ENCODE data around the gene S100A4.

Gene S100A4

DNA sequence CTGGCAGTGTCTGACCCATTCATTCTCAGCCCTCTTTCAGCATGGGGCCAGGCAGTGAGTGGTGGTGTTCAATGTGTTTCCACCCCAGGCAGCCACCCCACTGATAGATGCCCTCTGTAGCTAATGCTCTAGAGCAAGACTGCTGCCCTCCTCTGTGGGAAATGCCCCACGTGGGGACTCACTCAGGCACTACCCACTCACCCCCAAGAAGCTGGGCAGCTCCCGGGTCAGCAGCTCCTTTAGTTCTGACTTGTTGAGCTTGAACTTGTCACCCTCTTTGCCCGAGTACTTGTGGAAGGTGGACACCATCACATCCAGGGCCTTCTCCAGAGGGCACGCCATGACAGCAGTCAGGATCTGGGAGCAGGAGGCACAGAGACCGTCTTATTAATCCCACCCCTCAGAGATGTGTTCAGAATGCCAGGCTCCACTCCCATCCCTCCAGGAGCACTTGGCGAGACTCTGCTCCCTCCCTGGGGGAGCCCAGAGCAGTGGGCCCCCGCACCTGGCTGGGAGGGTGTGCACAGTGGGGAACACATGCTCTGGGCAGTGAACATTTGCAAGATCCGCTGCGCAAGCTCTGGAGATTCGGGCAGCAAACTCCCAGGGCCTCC is 1.0 kb downstream of the S100A4 start:
- Histone ChIP-seq H3K4me1 (peaks cover 2 to 83% (median 79%) of the 10 kb centered on the region in 4 donors), H3K27me3 (no peaks in the 10 kb centered on the region), H3K36me3 (no peaks in the 10 kb centered on the region), H3K9me3 (no peaks in the 10 kb centered on the region), H3K4me3 (peak overlapping the region; percentile 52 to 53), H3K27ac (peak overlapping the region; percentile 78 to 79)
- TF ChIP-seq, protein P1, sequence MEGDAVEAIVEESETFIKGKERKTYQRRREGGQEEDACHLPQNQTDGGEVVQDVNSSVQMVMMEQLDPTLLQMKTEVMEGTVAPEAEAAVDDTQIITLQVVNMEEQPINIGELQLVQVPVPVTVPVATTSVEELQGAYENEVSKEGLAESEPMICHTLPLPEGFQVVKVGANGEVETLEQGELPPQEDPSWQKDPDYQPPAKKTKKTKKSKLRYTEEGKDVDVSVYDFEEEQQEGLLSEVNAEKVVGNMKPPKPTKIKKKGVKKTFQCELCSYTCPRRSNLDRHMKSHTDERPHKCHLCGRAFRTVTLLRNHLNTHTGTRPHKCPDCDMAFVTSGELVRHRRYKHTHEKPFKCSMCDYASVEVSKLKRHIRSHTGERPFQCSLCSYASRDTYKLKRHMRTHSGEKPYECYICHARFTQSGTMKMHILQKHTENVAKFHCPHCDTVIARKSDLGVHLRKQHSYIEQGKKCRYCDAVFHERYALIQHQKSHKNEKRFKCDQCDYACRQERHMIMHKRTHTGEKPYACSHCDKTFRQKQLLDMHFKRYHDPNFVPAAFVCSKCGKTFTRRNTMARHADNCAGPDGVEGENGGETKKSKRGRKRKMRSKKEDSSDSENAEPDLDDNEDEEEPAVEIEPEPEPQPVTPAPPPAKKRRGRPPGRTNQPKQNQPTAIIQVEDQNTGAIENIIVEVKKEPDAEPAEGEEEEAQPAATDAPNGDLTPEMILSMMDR (IDR thresholded peaks at IDR 0.05): no peak
- intact Hi-C loops (cut with DNase I; ENCODE audit: low total_unique reads): no loop called here
- DNase-seq: peak in 1 of 2 donors; percentile 25

DNA sequence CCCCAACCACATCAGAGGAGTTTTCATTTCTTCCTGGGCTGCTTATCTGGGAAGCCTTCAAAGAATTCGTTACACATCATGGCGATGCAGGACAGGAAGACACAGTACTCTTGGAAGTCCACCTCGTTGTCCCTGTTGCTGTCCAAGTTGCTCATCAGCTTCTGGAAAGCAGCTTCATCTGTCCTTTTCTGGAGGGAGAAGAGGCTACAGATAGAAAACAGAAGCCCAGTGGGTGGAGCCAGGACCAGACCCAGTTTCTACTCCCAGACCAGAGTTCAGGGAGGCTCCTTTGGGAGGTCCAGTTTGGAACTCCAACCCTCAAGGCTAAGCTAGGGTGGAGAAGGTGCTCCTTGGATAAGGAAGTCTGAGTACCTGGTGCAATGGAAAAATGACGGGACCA is 1.9 kb downstream of the S100A4 start:
- DNase-seq: peak; percentile 16 to 55
- H3K27ac ChIP-seq: peak overlapping the region; percentile 78 to 79
- TF ChIP-seq, protein P1 (IDR thresholded peaks at IDR 0.05): no peak
- no peaks in the 10 kb centered on the region for H3K9me3 ChIP-seq
- peaks cover 0 to 75% (median 70%) of the 10 kb centered on the region in 4 donors for H3K4me1 ChIP-seq
- no peaks in the 10 kb centered on the region for H3K27me3 ChIP-seq
- H3K36me3 ChIP-seq: no peaks in the 10 kb centered on the region
- peak overlapping the region; percentile 52 to 53 for H3K4me3 ChIP-seq
- intact Hi-C loops (cut with DNase I; ENCODE audit: low total_unique reads): no loop called here

GRCh38 chr1:153542956-153543711 is 2.5 kb downstream of the S100A4 start:
- H3K36me3 ChIP-seq: no peaks in the 10 kb centered on the region
- H3K4me1 ChIP-seq: peaks cover 0 to 69% (median 64%) of the 10 kb centered on the region in 4 donors
- DNase-seq: peak; percentile 13 to 61
- no peaks in the 10 kb centered on the region for H3K9me3 ChIP-seq
- TF ChIP-seq, protein P1 (IDR thresholded peaks at IDR 0.05): no peak
- H3K4me3 ChIP-seq: peak overlapping the region; percentile 52 to 53
- peak overlapping the region; percentile 78 to 79 for H3K27ac ChIP-seq
- intact Hi-C loops (cut with DNase I; ENCODE audit: low total_unique reads): no loop called here
- H3K27me3 ChIP-seq: no peaks in the 10 kb centered on the region

- Histone ChIP-seq H3K4me3 (no peak overlapping the region), H3K27ac (peak overlapping the region; percentile 78 to 79), H3K27me3 (no peaks in the 10 kb centered on the region), H3K9me3 (no peaks in the 10 kb centered on the region), H3K4me1 (peaks cover 0 to 59% (median 54%) of the 10 kb centered on the region in 4 donors), H3K36me3 (no peaks in the 10 kb centered on the region)
- intact Hi-C loops (cut with DNase I; ENCODE audit: low total_unique reads): no loop called here
- TF ChIP-seq, protein P1 (IDR thresholded peaks at IDR 0.05): no peak
- peak; percentile 18 to 61 for DNase-seq
Observed at GRCh38 chr1:153541641-153542590, 3.7 kb downstream of the S100A4 start.

All from tibial artery (tissue), 4 donors.